HCT116 (cell line): ENCODE data around the gene PCDH9.

Experiments used
- EGR1 ChIP-seq: IDR thresholded peaks from 2 replicates; pipeline ENCODE4 v1.6.1; 2012; ENCODE audit warnings: low read depth
- EZH2 ChIP-seq: fragments of 200-600 bp; sonication (generic); IDR thresholded peaks from 2 replicates; pipeline ENCODE4 v1.6.1; 2017; ENCODE audit warnings: antibody characterized with exemption, mixed run types
- EZH2phosphoT487 ChIP-seq: fragments of 200-600 bp; IDR thresholded peaks from 2 replicates; pipeline ENCODE4 v1.6.1; 2018; ENCODE audit warnings: antibody characterized with exemption, borderline replicate concordance
- POLR2A ChIP-seq: IDR thresholded peaks from 2 replicates; pipeline ENCODE4 v1.7.0; 2011; ENCODE audit warnings: borderline replicate concordance; ENCODE audit not compliant: insufficient read depth, insufficient read length; ENCODE audit errors: extremely low read depth
- POLR2AphosphoS5 ChIP-seq: IDR thresholded peaks from 2 replicates; pipeline ENCODE4 v1.6.1; 2011; ENCODE audit warnings: mild to moderate bottlenecking, low read depth, low read length, moderate library complexity
- RAD21 ChIP-seq: IDR thresholded peaks from 2 replicates; pipeline ENCODE4 v1.6.1; 2012; ENCODE audit warnings: low read depth, mild to moderate bottlenecking
- SP1 ChIP-seq: IDR thresholded peaks from 2 replicates; pipeline ENCODE4 v1.6.1; 2012; ENCODE audit warnings: low read depth
- YY1 ChIP-seq: IDR thresholded peaks from 2 replicates; pipeline ENCODE4 v1.6.1; 2011; ENCODE audit warnings: low read length, low read depth, moderate library complexity, mild to moderate bottlenecking; ENCODE audit not compliant: insufficient replicate concordance; ENCODE audit errors: extremely low read depth
- ZNF274 ChIP-seq: fragments of 200-500 bp; sonication (Bioruptor generic); IDR thresholded peaks from 2 replicates; pipeline ENCODE4 v1.6.1; 2014; ENCODE audit warnings: mild to moderate bottlenecking, low read depth, low read length, inconsistent platforms
- TF ChIP-seq, protein P1 (sequence below), 3 experiments: fragments of 200-600 bp in 1 of 3; sonication (generic) in 1 of 3; IDR thresholded peaks in 2 of 3; conservative IDR thresholded peaks in 1 of 3; 2 replicates each; pipeline ENCODE4 v1.5.1; 2012 to 2017; ENCODE audit warnings: low read depth in 2 of 3, low read length in 2 of 3, antibody characterized with exemption in 1 of 3, borderline replicate concordance in 1 of 3, control low read depth in 1 of 3, mild to moderate bottlenecking in 1 of 3, mixed read lengths in 1 of 3, mixed run types in 1 of 3, moderate library complexity in 1 of 3; ENCODE audit not compliant: insufficient read depth in 1 of 3
- TF ChIP-seq, protein P2 (sequence below): IDR thresholded peaks from 2 replicates; pipeline ENCODE4 v1.6.1; 2012

DNA sequence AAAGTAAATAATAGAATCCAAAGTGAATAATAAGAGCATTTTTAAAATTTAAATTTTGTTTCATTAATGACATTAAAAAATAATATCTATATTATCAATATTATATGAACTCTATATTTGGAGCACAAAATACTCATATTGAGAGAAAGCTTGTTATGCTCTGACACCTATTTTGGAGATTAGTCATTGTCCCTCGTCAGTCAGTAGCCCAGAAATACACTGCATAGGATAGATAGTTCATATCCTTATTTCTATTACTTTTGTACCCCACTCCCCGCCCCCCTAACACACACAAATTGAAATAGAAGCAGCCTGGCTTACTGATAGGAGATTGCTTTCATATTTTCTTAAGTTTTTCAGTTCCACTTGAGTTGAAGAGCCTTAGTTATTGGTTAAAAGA, 652.8 kb downstream of the PCDH9 start:
- TF ChIP-seq, protein P1, sequence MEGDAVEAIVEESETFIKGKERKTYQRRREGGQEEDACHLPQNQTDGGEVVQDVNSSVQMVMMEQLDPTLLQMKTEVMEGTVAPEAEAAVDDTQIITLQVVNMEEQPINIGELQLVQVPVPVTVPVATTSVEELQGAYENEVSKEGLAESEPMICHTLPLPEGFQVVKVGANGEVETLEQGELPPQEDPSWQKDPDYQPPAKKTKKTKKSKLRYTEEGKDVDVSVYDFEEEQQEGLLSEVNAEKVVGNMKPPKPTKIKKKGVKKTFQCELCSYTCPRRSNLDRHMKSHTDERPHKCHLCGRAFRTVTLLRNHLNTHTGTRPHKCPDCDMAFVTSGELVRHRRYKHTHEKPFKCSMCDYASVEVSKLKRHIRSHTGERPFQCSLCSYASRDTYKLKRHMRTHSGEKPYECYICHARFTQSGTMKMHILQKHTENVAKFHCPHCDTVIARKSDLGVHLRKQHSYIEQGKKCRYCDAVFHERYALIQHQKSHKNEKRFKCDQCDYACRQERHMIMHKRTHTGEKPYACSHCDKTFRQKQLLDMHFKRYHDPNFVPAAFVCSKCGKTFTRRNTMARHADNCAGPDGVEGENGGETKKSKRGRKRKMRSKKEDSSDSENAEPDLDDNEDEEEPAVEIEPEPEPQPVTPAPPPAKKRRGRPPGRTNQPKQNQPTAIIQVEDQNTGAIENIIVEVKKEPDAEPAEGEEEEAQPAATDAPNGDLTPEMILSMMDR (IDR thresholded peaks at IDR 0.05 in 2 of 3, conservative IDR thresholded peaks at IDR 0.05 in 1 of 3; ENCODE audit: borderline replicate concordance in 1 of 3, insufficient read depth in 1 of 3, low read depth in 2 of 3, low read length in 2 of 3): no peak
- no peak for TF ChIP-seq POLR2AphosphoS5
- TF ChIP-seq YY1: no peak
- TF ChIP-seq POLR2A: no peak
- TF ChIP-seq EZH2: no peak
- TF ChIP-seq, protein P2, sequence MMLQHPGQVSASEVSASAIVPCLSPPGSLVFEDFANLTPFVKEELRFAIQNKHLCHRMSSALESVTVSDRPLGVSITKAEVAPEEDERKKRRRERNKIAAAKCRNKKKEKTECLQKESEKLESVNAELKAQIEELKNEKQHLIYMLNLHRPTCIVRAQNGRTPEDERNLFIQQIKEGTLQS: no peak
- TF ChIP-seq RAD21: no peak
- no peak for TF ChIP-seq SP1
- TF ChIP-seq EZH2phosphoT487: no peak
- no peak for TF ChIP-seq ZNF274
- no peak for TF ChIP-seq EGR1
